CD1c-positive myeloid dendritic cell (primary cell): ENCODE data around the gene S100A16.
A peak's percentile ranks its signal among the peaks of the same experiment; 100 is the strongest.
"Not testable (repeated sequence)": the region's sequence is repeated elsewhere in the genome, so short reads cannot be mapped to it uniquely, and the experiment has no call there.

Experiments used
- DNase-seq: peaks from one replicate; pipeline ENCODE4 v3.0.0-alpha.2; 2016; ENCODE audit errors: extremely low spot score

S100A16 gene

DNA sequence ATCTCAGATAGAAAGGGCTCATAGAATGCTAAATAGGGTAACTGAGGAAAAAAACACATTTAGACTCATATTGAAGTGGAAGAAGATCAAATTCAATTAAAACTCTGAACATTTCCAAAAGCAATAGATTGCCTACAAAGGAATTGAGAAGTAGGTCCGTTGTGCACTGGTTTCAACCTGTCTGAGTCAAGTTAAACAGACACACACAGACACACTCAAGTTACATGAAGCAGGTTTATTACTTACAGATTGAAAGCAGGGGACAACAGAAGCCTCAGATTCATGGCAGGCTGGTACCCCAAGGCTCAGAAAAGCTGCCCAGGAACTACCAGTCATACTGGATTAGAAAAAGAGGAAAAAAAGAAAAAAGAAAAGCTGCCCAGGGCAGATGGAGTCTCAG lies 26.6 kb downstream of the S100A16 start:
- DNase-seq, result no peak

- no peak for DNase-seq
Measured at GRCh38 chr1:153585006-153585405, 27.9 kb downstream of the S100A16 start.

DNA sequence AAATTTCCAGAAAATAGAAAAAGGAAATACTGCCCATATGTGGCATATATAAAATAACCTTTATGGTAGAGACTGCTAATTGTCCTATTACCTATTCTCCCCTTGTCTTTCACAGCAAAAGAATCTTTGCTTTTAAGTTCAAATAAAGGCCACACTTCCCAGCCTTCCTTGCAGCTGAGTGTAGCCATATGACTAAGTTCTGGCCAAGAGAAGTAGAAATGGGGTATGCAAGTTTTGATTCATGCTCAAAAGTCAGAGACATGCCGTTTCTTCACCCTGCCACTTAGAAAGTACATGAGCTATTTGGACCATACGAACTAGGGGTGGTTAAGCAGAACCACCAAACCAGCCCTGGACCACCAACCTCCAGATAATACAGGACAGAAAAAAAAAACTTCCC lies 29.0 kb downstream of the S100A16 start:
- DNase-seq, result no peak

GRCh38 chr1:153583514-153583913 lies 29.4 kb downstream of the S100A16 start:
- DNase-seq, result not testable (repeated sequence)

DNA sequence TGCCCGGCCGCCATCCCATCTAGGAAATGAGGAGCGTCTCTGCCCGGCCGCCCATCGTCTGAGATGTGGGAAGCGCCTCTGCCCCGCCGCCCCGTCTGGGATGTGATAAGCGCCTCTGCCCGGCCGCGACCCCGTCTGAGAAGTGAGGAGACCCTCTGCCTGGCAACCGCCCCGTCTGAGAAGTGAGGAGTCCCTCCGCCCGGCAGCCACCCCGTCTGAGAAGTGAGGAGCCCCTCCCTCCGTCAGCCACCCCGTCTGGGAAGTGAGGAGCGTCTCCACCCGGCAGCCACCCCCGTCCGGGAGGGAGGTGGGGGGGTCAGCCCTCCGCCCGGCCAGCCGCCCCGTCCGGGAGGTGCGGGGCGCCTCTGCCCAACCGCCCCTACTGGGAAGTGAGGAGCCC lies 30.1 kb downstream of the S100A16 start:
- not testable (repeated sequence) for DNase-seq

- no peak for DNase-seq
Measured at GRCh38 chr1:153578936-153579335, 34.0 kb downstream of the S100A16 start.

DNA sequence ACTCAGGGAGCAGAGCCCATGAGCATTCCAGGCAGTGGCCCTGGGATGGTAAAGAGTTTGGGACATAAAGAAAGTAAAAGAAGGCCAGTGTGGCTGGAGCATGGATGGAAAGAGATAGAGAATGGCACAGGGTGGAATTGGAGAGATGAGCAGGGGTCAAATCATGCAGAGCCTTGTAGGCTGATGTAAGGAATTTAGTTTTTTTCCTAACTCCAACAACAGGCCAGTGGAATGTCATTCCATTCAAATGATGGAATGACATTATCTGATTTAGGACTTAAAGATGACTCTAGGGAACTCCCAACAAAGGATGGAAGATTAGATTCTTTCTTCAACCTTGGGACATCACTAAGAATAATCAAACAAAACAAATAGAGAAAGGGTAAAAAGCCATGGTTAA lies 34.4 kb downstream of the S100A16 start:
- DNase-seq, result no peak

- DNase-seq, result no peak
Measured at GRCh38 chr1:153577624-153578051, 35.3 kb downstream of the S100A16 start.

DNA sequence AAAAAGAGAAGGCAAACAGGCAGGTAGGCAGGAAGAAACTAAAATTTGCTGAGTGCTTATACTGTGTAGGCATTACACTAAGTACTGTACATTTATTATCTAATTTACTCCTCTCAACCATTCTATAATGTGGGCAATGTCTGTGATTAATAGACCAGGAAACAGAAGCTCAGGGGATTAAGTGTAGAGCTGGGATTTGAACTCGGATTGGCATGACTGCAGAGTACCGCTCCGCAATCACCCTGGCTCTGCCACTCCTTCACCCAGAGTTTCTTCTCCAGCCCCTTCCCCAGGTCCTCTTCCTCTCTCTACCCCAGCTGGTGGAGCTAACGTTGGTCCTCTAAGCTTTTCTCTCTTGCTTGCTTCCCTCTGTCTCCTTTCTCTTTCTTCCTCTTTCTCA lies 35.8 kb downstream of the S100A16 start:
- no peak for DNase-seq

DNA sequence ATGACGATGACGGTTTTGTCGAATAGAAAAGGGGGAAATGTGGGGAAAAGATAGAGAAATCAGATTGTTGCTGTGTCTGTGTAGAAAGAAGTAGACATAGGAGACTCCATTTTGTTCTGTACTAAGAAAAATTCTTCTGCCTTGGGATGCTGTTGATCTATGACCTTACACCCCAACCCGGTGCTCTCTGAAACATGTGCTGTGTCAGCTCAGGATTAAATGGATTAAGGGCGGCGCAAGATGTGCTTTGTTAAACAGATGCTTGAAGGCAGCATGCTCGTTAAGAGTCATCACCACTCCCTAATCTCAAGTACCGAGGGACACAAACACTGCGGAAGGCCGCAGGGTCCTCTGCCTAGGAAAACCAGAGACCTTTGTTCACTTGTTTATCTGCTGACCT lies 37.4 kb downstream of the S100A16 start:
- DNase-seq, result not testable (repeated sequence)

DNA sequence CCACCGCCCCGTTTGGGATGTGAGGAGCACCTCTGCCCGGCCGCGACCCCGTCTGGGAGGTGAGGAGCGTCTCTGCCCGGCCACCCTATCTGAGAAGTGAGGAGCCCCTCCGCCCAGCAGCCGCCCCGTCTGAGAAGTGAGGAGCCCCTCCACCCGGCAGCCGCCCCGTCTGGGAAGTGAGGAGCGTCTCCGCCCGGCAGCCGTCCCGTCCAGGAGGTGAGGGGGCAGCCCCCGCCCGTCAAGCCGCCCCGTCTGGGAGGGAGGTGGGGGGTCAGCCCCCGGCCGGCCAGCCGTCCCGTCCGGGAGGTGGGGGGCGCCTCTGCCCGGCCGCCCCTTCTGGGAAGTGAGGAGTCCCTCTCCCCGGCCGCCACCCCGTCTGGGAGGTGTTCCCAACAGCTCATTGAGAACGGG lies 37.9 kb downstream of the S100A16 start:
- not testable (repeated sequence) for DNase-seq

DNA sequence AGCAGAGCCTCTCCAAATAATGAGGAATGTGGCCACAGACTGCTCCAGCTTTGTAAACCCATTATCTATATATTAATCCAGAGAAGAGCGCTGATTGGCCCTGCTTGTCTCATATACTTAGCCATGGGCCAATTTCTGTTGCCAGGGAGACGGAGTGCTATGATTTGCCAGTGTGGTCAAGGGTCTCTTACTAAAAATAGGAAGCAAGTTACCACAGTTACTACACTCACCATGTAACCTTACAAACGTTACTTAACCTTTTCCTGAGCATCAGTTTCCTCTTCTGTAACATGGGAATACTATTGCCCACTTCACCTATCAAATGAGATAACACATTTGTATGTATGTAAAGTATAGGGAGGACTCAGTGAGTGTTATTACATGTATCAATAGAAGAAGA lies 39.6 kb downstream of the S100A16 start:
- DNase-seq, result peak; percentile 78

DNA sequence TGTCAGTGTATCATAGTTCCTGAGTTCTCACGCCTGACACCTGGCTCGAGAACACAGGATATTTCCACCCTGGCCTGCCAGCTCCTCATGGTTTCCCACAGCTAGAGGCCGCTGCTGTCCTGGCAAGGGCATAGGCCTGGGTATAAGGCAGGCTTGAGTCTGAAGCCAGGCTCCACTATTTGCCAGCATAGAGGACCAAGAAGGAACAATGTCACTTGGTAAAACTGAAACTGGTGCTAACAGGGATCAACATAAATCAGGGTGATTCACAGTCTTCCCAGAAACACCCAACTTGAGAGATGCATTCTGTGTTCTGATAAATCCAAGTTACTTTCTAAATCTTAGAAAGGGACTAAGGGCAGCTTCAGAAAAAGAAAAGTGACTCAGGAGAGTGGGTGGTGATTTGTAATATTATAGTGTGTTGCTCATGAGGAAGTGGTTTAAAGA lies 40.3 kb downstream of the S100A16 start:
- DNase-seq, result peak; percentile 92

DNA sequence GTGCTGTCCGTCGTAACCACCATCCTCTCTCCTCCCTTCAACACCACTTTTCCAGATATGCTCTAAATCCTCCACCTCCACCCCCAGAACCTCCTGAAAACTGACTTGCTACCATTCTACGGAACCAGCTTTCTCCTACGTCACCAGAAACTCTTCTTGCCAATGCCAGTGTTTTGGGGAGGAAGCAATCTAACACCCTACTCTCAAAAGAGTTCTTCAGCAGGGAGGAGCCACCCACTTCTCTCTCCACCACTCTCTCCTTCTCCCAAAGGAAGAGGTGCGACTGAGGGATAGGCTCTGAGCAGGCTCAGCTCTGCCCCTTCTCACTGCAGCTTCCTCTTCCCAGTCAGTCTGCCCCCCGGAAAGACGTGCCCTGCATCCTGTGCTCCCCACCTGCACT lies 41.2 kb downstream of the S100A16 start:
- DNase-seq, result no peak

DNA sequence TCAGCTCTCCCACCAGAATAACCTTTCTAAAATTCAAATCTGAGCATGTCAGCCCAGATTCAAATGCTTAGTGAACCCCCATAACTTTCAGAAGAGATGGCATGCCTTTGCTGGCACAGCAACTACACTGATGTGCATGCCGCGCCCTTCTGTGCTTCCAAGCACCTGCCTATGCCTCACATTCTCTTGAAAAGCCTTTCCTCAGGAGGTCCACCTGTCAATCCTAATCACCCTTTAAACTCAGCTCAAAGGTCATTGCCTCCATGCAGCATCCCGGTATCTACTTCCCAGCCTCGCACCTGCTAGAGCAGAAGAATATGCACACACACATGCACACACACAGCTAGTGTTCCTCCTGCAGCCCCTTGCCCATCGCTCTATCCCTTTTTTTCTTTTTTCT lies 42.1 kb downstream of the S100A16 start:
- DNase-seq, result no peak

DNA sequence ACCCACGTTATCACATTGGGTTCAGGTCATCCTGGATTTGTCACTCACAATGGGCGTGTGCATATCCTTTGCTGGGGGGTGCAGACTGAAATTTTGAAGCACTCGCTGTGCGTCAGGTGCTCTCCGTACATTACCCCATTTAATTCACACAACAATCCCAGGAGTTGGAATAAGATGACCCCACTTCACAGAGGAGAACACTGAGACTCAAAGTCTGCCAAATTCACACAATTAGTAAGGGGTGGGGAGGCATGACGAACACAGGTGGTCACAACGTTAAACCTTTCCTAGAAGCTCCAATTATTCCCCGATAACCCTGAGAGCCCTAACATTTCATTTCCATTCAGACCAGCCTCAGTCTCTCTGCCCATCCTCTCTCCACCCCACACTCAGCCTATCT lies 43.5 kb downstream of the S100A16 start:
- no peak for DNase-seq

DNA sequence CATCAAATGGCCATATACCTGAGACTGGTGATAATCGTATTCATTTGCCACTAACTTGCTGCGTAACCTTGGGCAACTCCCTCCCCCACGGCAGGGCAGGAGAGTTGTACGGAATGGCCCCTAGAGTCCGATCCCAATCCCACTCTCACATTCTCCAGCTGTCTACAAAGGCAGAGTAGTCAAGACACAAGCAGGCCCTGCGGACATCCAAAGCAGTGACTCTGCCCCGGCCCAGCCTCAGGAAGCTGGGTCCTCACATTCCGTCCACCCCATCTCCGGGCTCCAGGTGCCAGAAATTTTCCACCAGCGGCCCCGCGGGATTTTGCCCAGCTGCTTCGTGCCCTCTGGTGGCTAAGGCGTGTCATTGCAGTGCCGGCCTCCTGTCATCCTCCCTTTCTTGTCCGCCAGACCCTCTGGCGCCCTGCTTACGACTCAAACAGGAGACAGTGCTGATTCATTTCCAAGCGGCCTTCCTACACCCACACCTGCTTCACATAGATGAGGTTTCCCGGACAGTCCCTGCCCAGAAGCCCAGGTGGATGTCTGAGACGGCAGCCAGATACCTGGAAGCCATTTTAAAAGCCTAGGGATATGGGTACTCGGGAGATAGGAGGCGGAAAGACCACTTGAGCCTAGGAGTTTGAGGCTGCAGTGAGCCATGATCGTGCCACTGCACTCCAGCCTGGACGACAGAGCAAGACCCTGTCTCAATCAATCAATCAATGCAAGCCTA lies 44.4 kb downstream of the S100A16 start:
- peak; percentile 89 for DNase-seq

- DNase-seq, result peak; percentile 34
Measured at GRCh38 chr1:153567621-153568366, 45.1 kb downstream of the S100A16 start.

- peak; percentile 94 for DNase-seq
Measured at GRCh38 chr1:153566414-153567371, 46.2 kb downstream of the S100A16 start.

DNA sequence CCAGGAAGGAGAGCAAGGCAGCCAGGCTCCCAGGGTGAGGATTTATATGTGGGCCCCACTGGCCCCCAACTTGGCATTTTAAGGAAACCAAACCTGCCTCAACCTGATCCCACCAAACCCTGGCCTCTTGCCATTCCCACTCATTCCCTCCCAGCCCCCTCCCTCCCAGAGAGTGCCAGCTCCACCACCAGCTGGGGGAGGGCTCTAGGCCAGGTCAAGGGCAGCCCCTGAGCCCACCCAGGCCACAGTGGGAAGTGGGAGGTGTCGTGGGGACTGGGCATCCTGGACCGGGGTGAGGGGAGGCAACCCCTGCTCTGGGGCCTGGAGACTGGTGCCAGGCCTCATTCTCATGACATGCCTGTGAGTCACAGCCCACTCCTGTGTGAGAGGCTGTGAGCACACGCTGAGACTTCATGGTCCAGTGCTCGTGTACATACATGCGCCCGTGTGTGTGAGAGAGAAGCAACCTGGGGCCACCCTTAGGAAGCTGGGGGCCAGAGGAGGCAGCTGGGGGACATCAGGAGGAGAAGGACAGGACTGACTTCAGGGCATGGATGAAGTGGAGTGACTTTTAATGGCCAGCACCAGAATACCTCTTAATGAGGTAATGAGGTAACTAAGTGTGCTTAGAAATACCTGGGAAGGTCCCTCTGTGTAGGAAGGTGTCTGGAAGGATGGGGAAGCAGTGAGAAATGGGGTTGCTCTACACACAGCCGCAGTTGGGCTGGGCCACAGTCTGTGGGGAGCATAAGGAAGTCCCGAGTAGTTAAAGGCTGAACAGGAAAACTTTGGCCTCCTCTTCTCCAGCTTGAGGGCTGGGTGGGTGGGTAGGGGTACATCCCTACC lies 47.2 kb downstream of the S100A16 start, which contains the start of gene S100A2:
S100A2 (minus strand) TSS at position 316 of the 846 bp plus-strand sequence. CDS start 1,967 bp downstream, outside the sequence.
- peak; percentile 68 for DNase-seq

DNA sequence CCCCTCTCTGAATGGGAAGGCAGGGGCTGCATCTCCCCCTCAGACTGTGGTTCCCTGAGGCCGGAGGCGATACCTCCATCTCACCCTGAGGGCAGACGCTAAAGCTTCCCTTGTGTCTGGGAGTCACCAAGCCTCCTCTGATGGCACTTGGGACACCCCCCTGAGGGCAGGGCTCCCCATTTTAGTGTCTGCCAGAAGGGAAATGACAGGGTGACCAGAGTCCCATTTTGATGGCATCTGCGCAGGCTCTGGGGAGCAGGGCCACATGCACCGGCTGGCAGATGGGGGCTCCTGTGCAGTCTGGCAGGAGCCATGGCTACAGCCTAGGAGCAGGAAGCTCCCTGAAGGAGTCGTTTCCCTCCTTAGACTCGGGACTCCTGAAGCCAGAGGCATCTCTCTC lies 48.9 kb downstream of the S100A16 start:
- DNase-seq, result no peak
